Measurements from ENCODE around the gene DOCK6. TPM values are rescaled to one million over a fixed set of nuclear protein-coding genes. Genes with fewer than 3 reads are reported as not detected.

DOCK6 gene
- total and polyA plus RNA-seq, 7 donors = 8.8 to 40.5 (median 20.2) TPM

DNA sequence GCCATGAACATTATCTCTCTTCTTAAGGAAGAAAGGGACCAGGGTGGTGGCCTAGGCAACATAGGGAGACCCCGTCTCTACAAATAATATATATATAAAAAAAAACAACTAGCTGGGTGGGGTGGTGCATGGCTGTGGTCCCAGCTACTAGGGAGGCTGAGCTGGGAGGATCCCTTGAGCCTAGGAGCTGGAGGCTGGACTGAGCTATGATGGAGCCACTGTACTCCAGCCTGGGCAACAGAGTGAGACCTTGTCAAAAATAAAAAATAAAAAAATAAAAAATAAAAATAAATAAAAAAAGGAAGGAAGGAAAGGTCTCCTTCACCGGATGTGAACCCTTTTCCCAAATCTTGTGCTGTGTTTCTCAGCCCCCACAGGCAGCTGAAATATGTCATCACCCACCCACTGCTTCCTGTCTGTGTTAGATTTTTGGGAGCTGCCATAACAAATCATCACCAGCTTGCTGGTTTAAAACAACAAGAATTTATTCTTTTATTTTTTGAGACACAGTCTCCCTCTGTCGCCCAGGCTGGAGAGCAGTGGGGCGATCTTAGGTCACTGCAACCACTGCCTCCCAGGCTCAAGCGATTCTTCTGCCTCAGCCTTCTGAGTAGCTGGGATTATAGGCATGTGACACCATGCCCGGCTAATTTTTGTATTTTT, 24.1 kb upstream of the DOCK6 start:
- intact Hi-C loops (cut with DNase I) = no loop called here
- H3K36me3 ChIP-seq = no peaks in the 10 kb centered on the region
- no peaks in the 10 kb centered on the region for H3K9me3 ChIP-seq
- 68 to 75% methylated on average over 6 of the region's 6 CpGs for WGBS, 2 donors
- no peak for DNase-seq
- no peaks in the 10 kb centered on the region for H3K4me1 ChIP-seq
- H3K27me3 ChIP-seq = no peaks in the 10 kb centered on the region
- H3K4me3 ChIP-seq = no peak overlapping the region
- peak overlapping the region in 1 of 4 donors; percentile 39 for H3K27ac ChIP-seq
- TF ChIP-seq, protein P1, sequence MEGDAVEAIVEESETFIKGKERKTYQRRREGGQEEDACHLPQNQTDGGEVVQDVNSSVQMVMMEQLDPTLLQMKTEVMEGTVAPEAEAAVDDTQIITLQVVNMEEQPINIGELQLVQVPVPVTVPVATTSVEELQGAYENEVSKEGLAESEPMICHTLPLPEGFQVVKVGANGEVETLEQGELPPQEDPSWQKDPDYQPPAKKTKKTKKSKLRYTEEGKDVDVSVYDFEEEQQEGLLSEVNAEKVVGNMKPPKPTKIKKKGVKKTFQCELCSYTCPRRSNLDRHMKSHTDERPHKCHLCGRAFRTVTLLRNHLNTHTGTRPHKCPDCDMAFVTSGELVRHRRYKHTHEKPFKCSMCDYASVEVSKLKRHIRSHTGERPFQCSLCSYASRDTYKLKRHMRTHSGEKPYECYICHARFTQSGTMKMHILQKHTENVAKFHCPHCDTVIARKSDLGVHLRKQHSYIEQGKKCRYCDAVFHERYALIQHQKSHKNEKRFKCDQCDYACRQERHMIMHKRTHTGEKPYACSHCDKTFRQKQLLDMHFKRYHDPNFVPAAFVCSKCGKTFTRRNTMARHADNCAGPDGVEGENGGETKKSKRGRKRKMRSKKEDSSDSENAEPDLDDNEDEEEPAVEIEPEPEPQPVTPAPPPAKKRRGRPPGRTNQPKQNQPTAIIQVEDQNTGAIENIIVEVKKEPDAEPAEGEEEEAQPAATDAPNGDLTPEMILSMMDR (IDR thresholded peaks at IDR 0.05) = peak in 1 of 4 experiments; percentile 17
- TF ChIP-seq EP300 (IDR thresholded peaks at IDR 0.05) = no peak

DNA sequence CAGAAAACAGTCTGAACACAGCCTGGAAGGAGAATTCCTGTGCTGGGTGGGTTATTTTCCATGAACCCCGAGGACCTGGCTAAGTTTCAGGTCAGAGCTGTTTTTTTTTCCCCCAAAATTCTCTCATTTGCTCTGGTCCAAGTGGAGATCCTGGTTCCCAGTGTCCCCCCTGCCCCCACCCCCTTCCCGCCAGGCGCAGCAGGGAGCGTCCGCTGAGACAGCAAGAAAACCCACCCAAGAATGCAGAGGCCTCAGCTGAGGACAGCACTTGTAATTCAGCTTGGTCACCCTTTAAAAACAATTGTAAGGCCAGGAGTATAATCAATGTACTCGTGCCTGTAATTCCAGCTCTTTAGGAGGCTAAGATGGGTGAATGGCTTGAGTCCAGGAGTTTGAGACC, 22.2 kb upstream of the DOCK6 start:
- Histone ChIP-seq H3K27me3 (no peaks in the 10 kb centered on the region), H3K27ac (peak overlapping the region in 1 of 4 donors; percentile 27), H3K36me3 (no peaks in the 10 kb centered on the region), H3K4me1 (no peaks in the 10 kb centered on the region), H3K4me3 (no peak overlapping the region), H3K9me3 (no peaks in the 10 kb centered on the region)
- 77 to 78% methylated on average over 6 of the region's 6 CpGs for WGBS, 2 donors
- intact Hi-C loops (cut with DNase I) = no loop called here
- no peak for DNase-seq
- TF ChIP-seq POLR2A (IDR thresholded peaks at IDR 0.05) = no peak
- TF ChIP-seq, protein P1 (IDR thresholded peaks at IDR 0.05) = no peak
- no peak for TF ChIP-seq EP300 (IDR thresholded peaks at IDR 0.05)
- no peak for TF ChIP-seq POLR2AphosphoS5 (IDR thresholded peaks at IDR 0.05)

DNA sequence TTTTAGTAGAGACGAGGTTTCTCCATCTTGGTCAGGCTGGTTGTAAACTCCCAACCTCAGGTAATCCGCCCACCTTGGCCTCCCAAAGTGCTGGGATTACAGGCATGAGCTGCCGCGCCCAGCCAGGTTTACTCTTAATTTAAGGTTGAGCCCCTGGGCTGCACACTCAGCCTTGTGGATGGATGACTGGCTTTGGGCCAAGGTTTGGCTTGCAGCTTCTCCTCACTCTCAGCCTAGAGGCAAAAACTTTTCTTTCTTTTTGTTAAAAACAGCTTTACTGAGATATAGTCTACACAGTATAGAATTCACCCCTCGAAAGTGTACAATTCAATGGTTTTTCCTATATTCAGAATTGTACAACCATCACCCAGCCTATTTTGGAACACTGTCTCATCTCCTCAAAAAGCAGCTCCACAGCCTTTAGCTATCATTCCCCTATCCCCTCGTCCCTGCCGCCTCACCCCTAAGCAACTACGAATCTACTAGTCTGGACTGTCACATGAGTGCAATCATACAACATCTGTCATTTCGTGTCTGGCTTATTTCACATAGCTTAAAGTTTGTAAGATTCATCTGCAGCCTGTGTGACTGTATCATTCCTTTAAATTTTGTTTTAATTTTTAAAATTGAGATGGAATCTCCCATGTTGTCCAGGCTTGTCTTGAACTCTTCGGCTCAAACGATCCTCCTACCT, 19.2 kb upstream of the DOCK6 start:
- WGBS, 2 donors = 77 to 83% methylated on average over 11 of the region's 11 CpGs
- H3K9me3 ChIP-seq = no peaks in the 10 kb centered on the region
- no peak for DNase-seq
- intact Hi-C loops (cut with DNase I) = no loop called here
- H3K36me3 ChIP-seq = no peaks in the 10 kb centered on the region
- H3K4me1 ChIP-seq = no peaks in the 10 kb centered on the region
- H3K4me3 ChIP-seq = no peak overlapping the region
- no peak overlapping the region for H3K27ac ChIP-seq
- no peak for TF ChIP-seq POLR2A (IDR thresholded peaks at IDR 0.05)
- H3K27me3 ChIP-seq = no peaks in the 10 kb centered on the region

DNA sequence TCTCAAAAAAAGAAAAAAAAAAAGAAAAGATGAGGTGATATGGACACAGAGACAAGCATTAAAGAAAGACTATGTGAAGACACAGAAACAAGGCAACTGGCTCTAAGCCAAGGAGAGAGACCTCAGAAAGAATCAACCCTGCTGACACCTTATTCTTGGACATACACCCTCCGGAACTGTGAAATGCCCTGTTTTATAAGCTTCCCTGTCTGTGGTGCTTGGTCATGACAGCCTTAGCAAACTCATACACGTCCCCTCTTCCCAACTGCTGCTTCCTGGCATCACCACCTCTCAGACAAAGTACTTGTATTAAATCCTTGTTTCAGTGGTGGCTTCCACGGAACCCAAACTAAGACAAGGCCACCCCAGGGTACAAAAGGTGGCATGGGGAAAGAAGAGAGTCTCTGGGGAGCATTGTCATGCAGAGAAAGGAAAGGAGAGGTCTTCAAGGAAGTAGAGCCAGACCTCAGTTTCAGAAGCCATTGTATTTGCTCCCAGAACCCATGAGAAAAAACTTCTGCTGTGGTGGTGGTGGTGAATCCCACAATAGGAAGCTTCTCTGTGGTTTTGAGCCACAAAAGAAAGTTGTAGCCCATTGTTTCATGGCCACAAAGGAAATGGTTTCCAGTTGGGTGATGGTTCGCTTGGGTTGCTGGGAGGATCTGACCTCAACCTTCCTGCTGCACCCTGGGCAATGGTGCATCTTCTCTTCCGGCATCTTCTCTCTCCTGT, 17.3 kb upstream of the DOCK6 start:
- DNase-seq = no peak
- H3K4me1 ChIP-seq = no peaks in the 10 kb centered on the region
- no peak overlapping the region for H3K27ac ChIP-seq
- H3K27me3 ChIP-seq = no peaks in the 10 kb centered on the region
- H3K36me3 ChIP-seq = no peaks in the 10 kb centered on the region
- no peak overlapping the region for H3K4me3 ChIP-seq
- 50 to 88% methylated on average over 5 of the region's 5 CpGs for WGBS, 2 donors
- TF ChIP-seq EP300 (IDR thresholded peaks at IDR 0.05) (no peak), POLR2A (IDR thresholded peaks at IDR 0.05) (no peak), POLR2AphosphoS5 (IDR thresholded peaks at IDR 0.05) (no peak)
- TF ChIP-seq, protein P1 (IDR thresholded peaks at IDR 0.05) = no peak
- intact Hi-C loops (cut with DNase I) = no loop called here
- no peaks in the 10 kb centered on the region for H3K9me3 ChIP-seq

DNA sequence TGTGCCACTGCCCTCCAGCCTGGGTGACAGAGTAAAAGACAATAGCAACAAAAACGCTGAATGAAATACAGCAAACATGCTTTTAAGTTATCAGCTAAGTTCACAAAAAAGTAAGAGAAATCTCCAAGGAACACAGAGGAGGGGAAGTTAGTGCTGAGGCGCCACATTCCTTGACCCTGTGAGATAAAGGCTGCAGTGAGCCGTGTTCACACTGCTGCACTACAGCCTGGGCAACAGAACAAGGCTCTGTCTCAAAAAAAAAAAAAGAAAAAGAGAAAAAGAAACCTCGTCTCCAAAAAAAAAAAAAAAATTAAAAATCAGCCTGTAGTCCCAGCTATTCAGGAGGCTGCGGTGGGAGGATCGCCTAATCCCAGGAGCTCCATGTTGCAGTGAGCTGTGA, 16.3 kb upstream of the DOCK6 start:
- Histone ChIP-seq H3K27me3 (no peaks in the 10 kb centered on the region), H3K4me1 (no peaks in the 10 kb centered on the region), H3K27ac (no peak overlapping the region), H3K4me3 (no peak overlapping the region), H3K36me3 (no peaks in the 10 kb centered on the region), H3K9me3 (no peaks in the 10 kb centered on the region)
- intact Hi-C loops (cut with DNase I) = no loop called here
- 50 to 68% methylated on average over 6 of the region's 6 CpGs for WGBS, 2 donors
- TF ChIP-seq, protein P1 (IDR thresholded peaks at IDR 0.05) = no peak
- no peak for TF ChIP-seq POLR2AphosphoS5 (IDR thresholded peaks at IDR 0.05)
- no peak for TF ChIP-seq POLR2A (IDR thresholded peaks at IDR 0.05)
- no peak for TF ChIP-seq EP300 (IDR thresholded peaks at IDR 0.05)
- DNase-seq = no peak

All from sigmoid colon (tissue), 7 donors.